Measurements from ENCODE around the gene ATP8B1.

DNA sequence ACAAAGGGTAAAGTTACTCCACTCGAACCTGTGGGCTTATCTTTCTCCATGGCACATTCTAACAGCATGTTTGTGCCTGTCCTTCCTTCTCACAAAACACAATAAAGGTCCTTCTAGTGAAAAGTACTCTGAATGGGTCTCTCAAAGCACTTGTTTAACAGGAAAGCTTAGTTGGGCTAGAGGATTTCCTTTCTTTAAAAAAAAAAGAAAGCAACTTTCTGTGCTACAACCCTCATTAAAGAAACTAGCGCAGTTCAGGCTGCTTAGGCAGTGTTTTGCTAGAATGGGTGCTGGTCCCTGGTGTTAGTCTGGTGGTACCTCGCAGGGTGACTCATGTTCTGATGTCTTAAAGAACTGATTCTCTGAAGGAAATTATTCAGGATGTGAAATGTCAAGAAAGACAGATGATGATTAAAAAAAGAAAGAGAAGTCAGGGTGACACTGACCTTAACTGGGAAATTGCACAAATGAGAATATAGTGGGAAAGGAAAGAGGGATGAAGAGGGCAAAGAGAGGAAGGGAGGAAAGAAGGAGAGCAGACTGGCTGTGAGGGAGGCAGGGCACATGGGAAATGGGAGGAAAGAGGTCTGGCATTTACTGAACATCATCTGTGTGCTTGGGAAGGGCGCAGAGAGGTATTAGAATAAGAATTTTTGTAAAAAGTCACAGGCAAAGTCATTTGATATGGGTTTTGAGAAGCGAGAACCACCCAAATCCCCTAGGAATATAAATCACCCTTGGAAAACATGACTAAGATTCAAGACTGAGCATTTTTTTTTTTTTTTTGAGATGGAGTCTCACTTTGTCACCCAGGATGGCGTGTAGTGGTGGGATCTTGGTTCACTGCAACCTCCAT, 74.9 kb downstream of the ATP8B1 start:
- TF ChIP-seq, protein P1, sequence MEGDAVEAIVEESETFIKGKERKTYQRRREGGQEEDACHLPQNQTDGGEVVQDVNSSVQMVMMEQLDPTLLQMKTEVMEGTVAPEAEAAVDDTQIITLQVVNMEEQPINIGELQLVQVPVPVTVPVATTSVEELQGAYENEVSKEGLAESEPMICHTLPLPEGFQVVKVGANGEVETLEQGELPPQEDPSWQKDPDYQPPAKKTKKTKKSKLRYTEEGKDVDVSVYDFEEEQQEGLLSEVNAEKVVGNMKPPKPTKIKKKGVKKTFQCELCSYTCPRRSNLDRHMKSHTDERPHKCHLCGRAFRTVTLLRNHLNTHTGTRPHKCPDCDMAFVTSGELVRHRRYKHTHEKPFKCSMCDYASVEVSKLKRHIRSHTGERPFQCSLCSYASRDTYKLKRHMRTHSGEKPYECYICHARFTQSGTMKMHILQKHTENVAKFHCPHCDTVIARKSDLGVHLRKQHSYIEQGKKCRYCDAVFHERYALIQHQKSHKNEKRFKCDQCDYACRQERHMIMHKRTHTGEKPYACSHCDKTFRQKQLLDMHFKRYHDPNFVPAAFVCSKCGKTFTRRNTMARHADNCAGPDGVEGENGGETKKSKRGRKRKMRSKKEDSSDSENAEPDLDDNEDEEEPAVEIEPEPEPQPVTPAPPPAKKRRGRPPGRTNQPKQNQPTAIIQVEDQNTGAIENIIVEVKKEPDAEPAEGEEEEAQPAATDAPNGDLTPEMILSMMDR (IDR thresholded peaks at IDR 0.05 in 2 of 3, conservative IDR thresholded peaks at IDR 0.05 in 1 of 3; ENCODE audit: borderline replicate concordance in 1 of 3, insufficient read depth in 1 of 3, low read depth in 2 of 3, low read length in 2 of 3), result no peak
- TF ChIP-seq CEBPB (IDR thresholded peaks at IDR 0.05; ENCODE audit: low read depth), result no peak
- TF ChIP-seq RAD21 (IDR thresholded peaks at IDR 0.05; ENCODE audit: low read depth), result no peak
- no peak for TF ChIP-seq JUND (IDR thresholded peaks at IDR 0.05)
- TF ChIP-seq, protein P2, sequence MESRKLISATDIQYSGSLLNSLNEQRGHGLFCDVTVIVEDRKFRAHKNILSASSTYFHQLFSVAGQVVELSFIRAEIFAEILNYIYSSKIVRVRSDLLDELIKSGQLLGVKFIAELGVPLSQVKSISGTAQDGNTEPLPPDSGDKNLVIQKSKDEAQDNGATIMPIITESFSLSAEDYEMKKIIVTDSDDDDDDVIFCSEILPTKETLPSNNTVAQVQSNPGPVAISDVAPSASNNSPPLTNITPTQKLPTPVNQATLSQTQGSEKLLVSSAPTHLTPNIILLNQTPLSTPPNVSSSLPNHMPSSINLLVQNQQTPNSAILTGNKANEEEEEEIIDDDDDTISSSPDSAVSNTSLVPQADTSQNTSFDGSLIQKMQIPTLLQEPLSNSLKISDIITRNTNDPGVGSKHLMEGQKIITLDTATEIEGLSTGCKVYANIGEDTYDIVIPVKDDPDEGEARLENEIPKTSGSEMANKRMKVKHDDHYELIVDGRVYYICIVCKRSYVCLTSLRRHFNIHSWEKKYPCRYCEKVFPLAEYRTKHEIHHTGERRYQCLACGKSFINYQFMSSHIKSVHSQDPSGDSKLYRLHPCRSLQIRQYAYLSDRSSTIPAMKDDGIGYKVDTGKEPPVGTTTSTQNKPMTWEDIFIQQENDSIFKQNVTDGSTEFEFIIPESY (IDR thresholded peaks at IDR 0.05; ENCODE audit: extremely low read depth, insufficient replicate concordance, low read length), result no peak
- TF ChIP-seq EZH2 (IDR thresholded peaks at IDR 0.05), result no peak
- TF ChIP-seq SRF (IDR thresholded peaks at IDR 0.05; ENCODE audit: low read depth), result no peak
- no peak for TF ChIP-seq SP1 (IDR thresholded peaks at IDR 0.05; ENCODE audit: low read depth)
- TF ChIP-seq SIN3A (IDR thresholded peaks at IDR 0.05; ENCODE audit: low read depth), result no peak
- no peak for TF ChIP-seq EGR1 (IDR thresholded peaks at IDR 0.05; ENCODE audit: low read depth)
- TF ChIP-seq TCF7L2 (IDR thresholded peaks at IDR 0.05; ENCODE audit: borderline replicate concordance, extremely low read depth, insufficient read depth, insufficient read length), result no peak
- TF ChIP-seq YY1 (IDR thresholded peaks at IDR 0.05; ENCODE audit: extremely low read depth, insufficient replicate concordance, low read depth, low read length), result no peak

All from HCT116 (cell line).